H9 (cell line): ENCODE data around the gene HACE1. TPM values are rescaled to one million over a fixed set of nuclear protein-coding genes. Genes with fewer than 3 reads are reported as not detected.

Experiments used
- DNase-seq: peaks from one replicate; pipeline ENCODE4 v3.0.0-alpha.2; 2017
- H2AFZ ChIP-seq: one replicate; pipeline ENCODE4 v1.6.1; 2013; ENCODE audit warnings: mild to moderate bottlenecking, low read length, control low read depth, moderate library complexity
- H2AK5ac ChIP-seq: 2 replicates; pipeline ENCODE4 v1.6.1; 2013; ENCODE audit warnings: low read length, control low read depth, mixed read lengths; ENCODE audit not compliant: insufficient read length
- H2BK120ac ChIP-seq: one replicate; pipeline ENCODE4 v1.6.1; 2013; ENCODE audit warnings: low read depth, mild to moderate bottlenecking, low read length, control low read depth, inconsistent platforms; ENCODE audit not compliant: poor library complexity, severe bottlenecking
- H2BK12ac ChIP-seq: 2 replicates; pipeline ENCODE4 v1.6.1; 2013; ENCODE audit warnings: low read length, control low read depth, mixed read lengths, low read depth; ENCODE audit not compliant: insufficient read length
- H2BK15ac ChIP-seq: 2 replicates; pipeline ENCODE4 v1.6.1; 2013; ENCODE audit warnings: low read depth, low read length, control low read depth
- H2BK20ac ChIP-seq: one replicate; pipeline ENCODE4 v1.6.1; 2013; ENCODE audit warnings: low read depth, mild to moderate bottlenecking, low read length, control low read depth, inconsistent platforms; ENCODE audit not compliant: poor library complexity, severe bottlenecking
- H2BK5ac ChIP-seq: 2 replicates; pipeline ENCODE4 v1.6.1; 2013; ENCODE audit warnings: low read length, control low read depth, mixed read lengths; ENCODE audit not compliant: insufficient read length
- H3K14ac ChIP-seq: 2 replicates; pipeline ENCODE4 v1.6.1; 2013; ENCODE audit warnings: low read length, control low read depth; ENCODE audit not compliant: insufficient read depth
- H3K18ac ChIP-seq: 2 replicates; pipeline ENCODE4 v1.6.1; 2013; ENCODE audit warnings: low read depth, mild to moderate bottlenecking, mixed read lengths, low read length, control low read depth; ENCODE audit not compliant: insufficient read length
- H3K23ac ChIP-seq: 2 replicates; pipeline ENCODE4 v1.6.1; 2013; ENCODE audit warnings: low read length, control low read depth, mixed read lengths, low read depth; ENCODE audit not compliant: insufficient read length
- H3K23me2 ChIP-seq: 2 replicates; pipeline ENCODE4 v1.6.1; 2013; ENCODE audit warnings: low read depth, mild to moderate bottlenecking, mixed read lengths, low read length, control low read depth; ENCODE audit not compliant: insufficient read length, poor library complexity, severe bottlenecking
- H3K27ac ChIP-seq: 2 replicates; pipeline ENCODE4 v1.5.1; 2013; ENCODE audit warnings: low read length, control low read depth, mixed read lengths, low read depth; ENCODE audit not compliant: insufficient read length
- H3K27me3 ChIP-seq: 2 replicates; pipeline ENCODE4 v1.6.1; 2013; ENCODE audit warnings: low read length, control low read depth, inconsistent platforms; ENCODE audit not compliant: insufficient read depth
- H3K4ac ChIP-seq: 2 replicates; pipeline ENCODE4 v1.6.1; 2013; ENCODE audit warnings: low read depth, mild to moderate bottlenecking, control low read depth, inconsistent platforms, low read length, moderate library complexity
- H3K4me1 ChIP-seq: 2 replicates; pipeline ENCODE4 v1.6.1; 2013; ENCODE audit warnings: low read length, control low read depth, inconsistent platforms; ENCODE audit not compliant: insufficient read depth
- H3K4me2 ChIP-seq: 2 replicates; pipeline ENCODE4 v1.6.1; 2013; ENCODE audit warnings: low read length, control low read depth, mixed read lengths; ENCODE audit not compliant: insufficient read length, insufficient read depth
- H3K56ac ChIP-seq: 2 replicates; pipeline ENCODE4 v1.6.1; 2013; ENCODE audit warnings: low read depth, mild to moderate bottlenecking, mixed read lengths, low read length, control low read depth; ENCODE audit not compliant: insufficient read length
- H3K79me1 ChIP-seq: 2 replicates; pipeline ENCODE4 v1.6.1; 2013; ENCODE audit warnings: low read depth, mild to moderate bottlenecking, moderate library complexity, low read length, control low read depth, inconsistent platforms; ENCODE audit not compliant: insufficient read depth, poor library complexity, severe bottlenecking
- H3K79me2 ChIP-seq: 2 replicates; pipeline ENCODE4 v1.6.1; 2013; ENCODE audit warnings: low read length, control low read depth, inconsistent platforms; ENCODE audit not compliant: insufficient read depth
- H3K9ac ChIP-seq: 2 replicates; pipeline ENCODE4 v1.6.1; 2013; ENCODE audit warnings: low read length, control low read depth, mixed read lengths; ENCODE audit not compliant: insufficient read length; ENCODE audit errors: extremely low read depth
- H3K9me3 ChIP-seq: one replicate; pipeline ENCODE4 v1.6.1; 2013; ENCODE audit warnings: low read depth, low read length, inconsistent platforms; ENCODE audit not compliant: control insufficient read depth
- H3T11ph ChIP-seq: one replicate; pipeline ENCODE4 v1.6.1; 2013; ENCODE audit warnings: mild to moderate bottlenecking, low read length, control low read depth, inconsistent platforms
- H4K20me1 ChIP-seq: one replicate; pipeline ENCODE4 v1.6.1; 2013; ENCODE audit not compliant: control insufficient read depth, insufficient read length, insufficient read depth
- H4K5ac ChIP-seq: 2 replicates; pipeline ENCODE4 v1.6.1; 2013; ENCODE audit warnings: low read depth, mild to moderate bottlenecking, mixed read lengths, low read length, control low read depth; ENCODE audit not compliant: insufficient read length
- H4K8ac ChIP-seq: replicated peaks from 2 replicates; pipeline ENCODE4 v1.6.1; 2013; ENCODE audit warnings: low read length, control low read depth, mixed read lengths, low read depth; ENCODE audit not compliant: insufficient read length
- H4K91ac ChIP-seq: 2 replicates; pipeline ENCODE4 v1.6.1; 2013; ENCODE audit warnings: low read depth, mild to moderate bottlenecking, moderate library complexity, mixed read lengths, low read length, control low read depth; ENCODE audit not compliant: insufficient read length
- H3K27ac Mint-ChIP-seq, 3 experiments: 2 replicates in 2 of 3; 3 replicates in 1 of 3; pipeline ENCODE4 v1.8.0; 2020 to 2021; ENCODE audit warnings: mixed read lengths in 3 of 3, mild to moderate bottlenecking in 1 of 3, moderate library complexity in 1 of 3
- H3K27me3 Mint-ChIP-seq: 2 replicates; pipeline ENCODE4 v1.8.0; 2021; ENCODE audit warnings: low read depth, mild to moderate bottlenecking, moderate library complexity, mixed read lengths
- H3K36me3 Mint-ChIP-seq, 3 experiments: 2 replicates in 2 of 3; 3 replicates in 1 of 3; pipeline ENCODE4 v1.8.0; 2020 to 2021; ENCODE audit warnings: low read depth in 3 of 3, mixed read lengths in 3 of 3; ENCODE audit not compliant: insufficient read depth in 1 of 3
- H3K4me1 Mint-ChIP-seq, 2 experiments: 2 replicates each; pipeline ENCODE4 v1.8.0; 2020; ENCODE audit warnings: mixed read lengths in 2 of 2
- H3K4me3 Mint-ChIP-seq, 2 experiments: 2 replicates in 1 of 2; 3 replicates in 1 of 2; pipeline ENCODE4 v1.8.0; 2020 to 2021; ENCODE audit warnings: mild to moderate bottlenecking in 2 of 2, mixed read lengths in 2 of 2, moderate library complexity in 1 of 2
- H3K9me3 Mint-ChIP-seq, 2 experiments: 2 replicates in 1 of 2; 3 replicates in 1 of 2; pipeline ENCODE4 v1.8.0; 2020; ENCODE audit warnings: mild to moderate bottlenecking in 2 of 2, mixed read lengths in 2 of 2, moderate library complexity in 1 of 2
- CTCF ChIP-seq: fragments of 200-600 bp; sonication (generic); conservative IDR thresholded peaks from 3 replicates; pipeline ENCODE4 v1.8.0; 2021; ENCODE audit warnings: antibody characterized with exemption, mild to moderate bottlenecking
- WGBS: extraction: QIAGEN DNeasy Blood & Tissue Kit; methylation state at CpG from one replicate; pipeline ENCODE4 v1.1.7; 2013; ENCODE audit warnings: missing lambda C conversion rate, low lambda C conversion rate, mixed read lengths; ENCODE audit not compliant: insufficient read length; ENCODE audit errors: extremely low coverage; 5-methylcytosine and 5-hydroxymethylcytosine counted together
- total RNA-seq: library from RNA; stranded (reverse); gene quantifications from 2 replicates; pipeline ENCODE4 v1.2.1, GENCODE V29; 2021

HACE1 gene
- total RNA-seq, 1 experiment from 2014 or later: 18.0 TPM

- Histone ChIP-seq H2AK5ac (no peak overlapping the region), H2AFZ (no peak overlapping the region), H3K14ac (no peak overlapping the region), H3K9me3 (no peaks in the 10 kb centered on the region), H4K8ac (no peak overlapping the region), H2BK15ac (no peak overlapping the region), H3K27me3 (no peaks in the 10 kb centered on the region), H4K5ac (no peak overlapping the region), H3K18ac (no peak overlapping the region), H3T11ph (no peak overlapping the region), H4K20me1 (no peaks in the 10 kb centered on the region), H3K79me2 (no peaks in the 10 kb centered on the region), H3K4me2 (no peak overlapping the region), H3K79me1 (no peaks in the 10 kb centered on the region), H3K9ac (no peak overlapping the region), H3K4me1 (no peaks in the 10 kb centered on the region), H4K91ac (no peak overlapping the region), H2BK5ac (no peak overlapping the region), H2BK20ac (no peak overlapping the region), H3K4ac (no peak overlapping the region), H3K27ac (no peak overlapping the region), H3K23me2 (no peaks in the 10 kb centered on the region), H2BK120ac (no peak overlapping the region), H2BK12ac (no peak overlapping the region), H3K56ac (no peak overlapping the region), H3K23ac (no peak overlapping the region)
- no peak for DNase-seq
- Mint-ChIP-seq H3K4me3 (no peak overlapping the region), H3K9me3 (peaks cover 0 to 5% of the 10 kb centered on the region in 2 experiments; a peak in 1 of 5 replicates), H3K27ac (no peak overlapping the region), H3K36me3 (peaks cover 0 to 7% (median 3%) of the 10 kb centered on the region in 3 experiments; a peak in 5 of 7 replicates), H3K27me3 (no peaks in the 10 kb centered on the region), H3K4me1 (peaks cover 3 to 4% of the 10 kb centered on the region in 2 experiments; a peak in 3 of 4 replicates)
- no peak for TF ChIP-seq CTCF
- WGBS: no CpG with 5 or more reads among the region's 4 CpGs
These were observed 149.0 kb downstream of the HACE1 start for GRCh38 chr6:104710543-104711335.
